Measurements from ENCODE around the gene RMI2.
"Not testable (repeated sequence)": the region's sequence is repeated elsewhere in the genome, so short reads cannot be mapped to it uniquely, and the experiment has no call there.

The RMI2 gene

DNA sequence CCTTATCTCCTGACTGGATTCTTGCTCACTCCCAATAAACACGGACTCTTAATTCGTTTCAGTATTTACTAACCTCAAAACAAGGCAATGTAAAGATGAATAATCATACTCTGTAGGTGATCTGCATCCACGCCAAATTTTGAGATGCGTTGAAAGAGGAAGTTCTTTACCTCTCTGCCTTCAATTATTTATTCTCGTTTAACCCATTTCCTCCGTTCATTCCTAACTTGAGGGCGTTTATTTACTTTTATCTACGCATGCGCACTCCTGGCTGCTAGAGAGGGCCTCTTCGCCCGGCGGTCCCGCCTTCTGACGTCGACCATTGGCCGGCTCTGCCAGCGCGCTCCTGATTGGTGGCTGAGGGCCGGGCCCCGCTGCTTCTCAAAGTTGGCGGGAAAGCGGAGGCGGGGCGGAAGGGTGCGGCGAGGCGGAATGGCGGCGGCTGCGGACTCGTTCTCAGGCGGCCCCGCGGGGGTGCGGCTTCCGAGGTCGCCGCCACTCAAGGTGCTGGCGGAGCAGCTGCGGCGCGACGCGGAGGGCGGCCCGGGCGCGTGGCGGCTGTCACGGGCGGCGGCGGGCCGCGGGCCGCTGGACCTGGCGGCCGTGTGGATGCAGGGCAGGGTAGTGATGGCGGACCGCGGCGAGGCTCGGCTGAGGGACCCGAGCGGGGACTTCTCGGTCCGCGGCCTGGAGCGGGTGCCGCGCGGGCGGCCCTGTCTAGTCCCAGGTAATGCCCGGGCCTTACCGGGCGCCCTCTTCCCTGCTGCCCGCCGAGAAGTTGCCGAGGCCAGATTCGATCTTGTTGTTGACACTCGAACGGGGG is at the start of gene RMI2:
Gene RMI2 (plus strand): TSS at position 420 of the 823 bp plus-strand sequence. CDS start 13 bp downstream, at position 433.
- in situ Hi-C loops (cut with HindIII; ENCODE audit: low sequenced_read_pairs) = no loop called here

- in situ Hi-C loops (cut with HindIII; ENCODE audit: low sequenced_read_pairs) = no loop called here
Observed at GRCh38 chr16:11295672-11296071, 49.6 kb upstream of the RMI2 start.

DNA sequence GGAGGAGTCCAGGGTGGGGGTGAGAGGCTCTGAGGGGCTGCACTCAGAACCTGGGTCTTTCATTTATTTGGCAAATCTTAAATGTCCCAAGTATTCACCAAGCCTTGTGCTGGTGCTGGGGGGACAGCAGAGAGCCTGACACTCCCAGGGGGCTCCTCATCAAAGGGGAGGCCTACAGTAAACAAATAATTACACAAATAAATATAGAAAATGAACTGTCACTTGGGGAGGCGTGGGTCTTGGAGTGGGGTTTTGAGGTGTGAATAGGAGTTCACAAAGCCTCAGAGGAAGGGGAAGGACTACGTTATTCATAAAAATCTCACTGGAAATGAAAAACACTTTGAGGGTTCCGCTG is 48.9 kb upstream of the RMI2 start:
- in situ Hi-C loops (cut with HindIII; ENCODE audit: low sequenced_read_pairs) = no loop called here

DNA sequence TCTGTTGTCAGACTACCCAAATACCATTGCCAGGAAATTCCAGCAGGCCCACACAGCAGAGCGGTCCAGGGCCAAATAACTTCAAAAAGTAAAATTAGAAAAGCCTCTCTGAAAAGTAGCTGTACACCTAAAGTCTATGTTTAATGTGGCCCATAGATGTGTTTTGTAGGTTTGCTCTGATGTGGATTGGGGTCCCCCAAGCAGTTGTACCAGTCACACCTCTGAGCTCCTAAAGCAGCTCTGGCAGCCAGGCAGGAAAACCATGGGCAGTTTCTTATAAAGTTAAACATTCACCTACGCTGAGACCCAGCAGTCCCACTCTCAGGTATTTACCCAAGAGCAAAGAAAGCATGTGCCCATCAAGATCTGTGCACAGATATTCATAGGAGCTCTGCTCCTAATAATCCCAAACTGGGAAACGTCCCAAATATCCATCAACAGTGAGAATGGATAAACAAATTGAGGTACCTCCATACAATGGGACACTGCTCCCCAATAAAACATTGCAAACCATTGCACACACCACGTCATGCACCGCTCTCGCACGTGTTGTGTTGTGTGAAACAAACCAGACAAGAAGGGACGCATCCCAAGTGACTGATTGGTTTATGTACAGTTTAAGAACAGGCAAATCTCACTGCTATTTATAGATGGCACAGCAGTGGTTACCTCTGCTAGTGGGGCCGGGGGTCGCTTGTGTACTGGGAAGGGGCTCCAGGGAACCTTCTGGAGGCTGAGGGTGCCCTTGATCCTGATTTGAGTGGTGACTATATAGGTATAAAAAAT is 48.4 kb upstream of the RMI2 start:
- in situ Hi-C loops (cut with HindIII; ENCODE audit: low sequenced_read_pairs) = no loop called here

- in situ Hi-C loops (cut with HindIII; ENCODE audit: low sequenced_read_pairs) = no loop called here
Observed at GRCh38 chr16:11297492-11298142, 47.6 kb upstream of the RMI2 start.

DNA sequence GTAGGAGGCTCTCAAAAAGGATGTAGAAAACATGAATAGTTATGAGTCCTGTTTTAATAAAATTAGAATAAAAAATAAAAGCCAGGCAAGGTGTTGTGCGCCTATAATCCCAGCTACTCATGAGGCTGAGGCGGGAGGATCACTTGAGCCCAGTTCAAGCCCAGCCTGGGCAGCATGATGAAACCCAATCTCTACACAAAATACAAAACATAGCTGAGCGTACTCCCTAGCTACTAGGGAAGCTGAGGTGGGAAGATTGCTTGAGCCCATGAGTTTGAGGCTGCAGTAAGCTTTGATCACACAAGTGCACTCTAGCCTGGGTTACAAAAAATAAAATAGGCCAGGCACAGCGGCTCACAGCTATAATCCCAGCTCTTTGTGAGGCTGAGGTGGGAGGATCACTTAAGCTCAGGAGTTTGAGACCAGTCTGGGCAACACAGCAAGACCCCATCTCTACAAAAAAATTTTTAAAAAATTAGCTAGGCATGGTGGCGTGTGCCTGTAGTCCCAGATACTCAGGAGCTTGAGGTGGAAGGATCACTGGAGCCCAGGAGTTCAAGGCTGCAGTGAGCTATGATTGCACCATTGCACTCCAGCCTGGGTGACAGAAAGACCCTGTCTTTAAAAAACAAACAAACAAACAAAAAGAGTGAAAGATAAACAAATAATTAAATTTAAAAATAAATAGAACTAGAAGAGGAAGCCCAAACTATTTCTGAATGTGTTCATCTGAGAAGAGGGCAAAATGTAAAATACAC is 46.9 kb upstream of the RMI2 start:
- in situ Hi-C loops (cut with HindIII; ENCODE audit: low sequenced_read_pairs) = no loop called here

- in situ Hi-C loops (cut with HindIII; ENCODE audit: low sequenced_read_pairs) = not testable (repeated sequence)
Observed at GRCh38 chr16:11298950-11299547, 46.2 kb upstream of the RMI2 start.

DNA sequence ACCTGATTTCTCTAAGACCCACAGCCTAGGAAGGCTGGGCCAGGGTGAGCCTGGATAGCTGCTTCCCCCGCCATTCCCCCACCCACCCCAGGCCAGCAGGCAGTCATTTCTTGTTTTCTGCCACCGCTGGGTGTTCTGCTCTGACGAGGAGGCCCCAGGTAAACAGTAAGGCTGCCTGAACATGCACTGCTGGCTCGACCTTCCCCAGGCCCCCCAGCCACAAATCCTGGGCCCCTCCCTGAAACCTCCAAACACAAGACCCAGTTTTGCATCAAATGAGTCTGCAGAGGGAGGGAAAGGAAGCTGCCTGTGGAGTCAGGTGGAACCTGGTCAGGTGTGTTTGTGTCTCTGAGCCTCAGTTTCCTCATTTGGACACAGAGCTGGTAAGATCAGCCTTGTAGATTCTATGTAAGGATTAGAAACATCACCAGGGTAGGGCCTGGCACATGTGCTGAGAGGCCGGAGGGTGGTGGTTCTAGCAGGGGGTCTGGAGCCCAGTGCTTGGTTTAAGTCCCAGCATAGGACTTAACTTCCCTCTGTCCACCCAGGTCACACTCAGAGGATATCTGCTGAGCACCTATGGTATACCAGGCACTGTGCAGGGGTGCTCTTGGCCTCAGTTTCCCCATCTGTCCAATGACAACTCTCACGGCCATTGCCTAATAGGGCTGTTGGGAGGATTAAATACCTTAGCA is 45.2 kb upstream of the RMI2 start:
- in situ Hi-C loops (cut with HindIII; ENCODE audit: low sequenced_read_pairs) = no loop called here

- in situ Hi-C loops (cut with HindIII; ENCODE audit: low sequenced_read_pairs) = no loop called here
Observed at GRCh38 chr16:11300560-11300892, 44.7 kb upstream of the RMI2 start.

DNA sequence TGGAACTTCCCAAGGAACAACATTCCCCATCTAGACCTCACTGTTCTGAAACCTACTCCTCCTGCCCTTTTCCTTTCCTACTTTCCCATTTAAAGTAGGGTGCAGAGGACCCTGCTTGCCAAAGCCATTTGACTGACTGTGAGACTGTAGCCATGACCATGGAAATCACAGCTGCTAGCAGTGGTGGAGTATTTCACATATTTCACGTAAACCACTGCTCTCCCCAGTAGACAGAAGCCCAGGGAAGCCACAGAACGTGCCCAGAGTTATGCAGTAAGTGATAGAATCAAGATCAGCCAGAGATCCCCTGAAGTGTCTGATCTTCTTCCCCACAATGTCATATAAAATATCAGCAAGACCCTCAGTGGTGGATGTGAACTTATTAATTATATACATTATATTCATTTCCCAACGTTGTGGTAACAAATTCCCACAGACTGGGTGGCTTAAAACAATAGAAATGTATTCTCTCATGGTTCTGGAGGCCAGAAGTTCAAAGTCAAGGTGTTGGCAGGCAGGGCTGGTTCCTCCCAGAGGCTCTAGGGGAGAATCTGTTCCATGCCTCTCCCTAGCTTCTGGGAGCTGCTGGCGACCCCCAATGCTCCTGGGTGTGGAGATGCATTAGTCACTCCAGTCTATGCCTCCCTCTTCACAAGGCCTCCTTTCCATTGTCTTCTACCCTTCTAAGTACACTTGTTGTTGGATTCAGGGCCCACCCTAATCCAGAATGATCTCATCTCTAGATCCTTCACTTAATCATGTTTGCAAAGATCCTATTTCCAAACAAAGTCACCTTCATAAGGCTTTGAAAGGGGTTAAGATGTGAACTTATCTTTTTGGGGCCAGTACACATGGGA is 43.4 kb upstream of the RMI2 start:
- in situ Hi-C loops (cut with HindIII; ENCODE audit: low sequenced_read_pairs) = no loop called here

DNA sequence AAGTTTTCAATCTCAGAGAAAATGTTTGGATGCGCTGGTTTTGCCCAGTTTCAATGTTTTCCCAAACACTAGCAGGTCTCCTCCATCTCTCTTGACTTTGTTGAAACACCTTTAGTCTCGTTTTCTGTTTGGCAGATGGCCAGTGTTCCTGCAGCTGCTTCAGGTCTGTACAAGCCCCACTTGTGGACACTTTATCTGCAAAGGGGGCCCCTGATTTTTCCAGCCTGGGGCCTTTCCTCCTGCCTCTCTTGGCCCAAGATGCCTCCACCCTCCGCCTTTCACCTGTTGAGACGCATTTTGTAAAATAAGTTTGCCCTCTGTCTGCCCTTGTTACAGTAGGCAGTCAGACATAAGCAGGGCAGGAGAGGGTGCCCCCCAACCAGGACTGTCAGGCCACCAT is 42.3 kb upstream of the RMI2 start:
- in situ Hi-C loops (cut with HindIII; ENCODE audit: low sequenced_read_pairs) = no loop called here

GRCh38 chr16:11303405-11304138 is 41.7 kb upstream of the RMI2 start:
- in situ Hi-C loops (cut with HindIII; ENCODE audit: low sequenced_read_pairs) = no loop called here

DNA sequence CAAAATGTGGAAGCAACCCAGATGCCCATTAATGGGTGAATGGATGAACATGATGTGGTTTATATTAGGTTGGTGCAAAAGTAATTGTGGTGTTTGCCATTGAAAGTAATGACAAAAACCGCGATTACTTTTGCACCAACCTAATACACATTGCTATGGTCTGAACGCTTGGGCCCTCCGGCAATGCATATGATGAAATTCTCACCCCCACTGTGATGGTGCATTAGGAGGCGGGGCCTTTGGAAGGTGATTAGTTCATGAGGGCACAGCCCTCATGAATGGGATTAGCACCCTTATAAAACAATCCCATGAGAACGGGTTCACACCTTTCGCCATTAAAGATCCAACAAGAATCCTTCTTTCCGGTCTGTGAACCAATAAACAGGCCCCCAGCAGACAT is 38.9 kb upstream of the RMI2 start:
- in situ Hi-C loops (cut with HindIII; ENCODE audit: low sequenced_read_pairs) = no loop called here

GRCh38 chr16:11306997-11307638 is 38.1 kb upstream of the RMI2 start:
- in situ Hi-C loops (cut with HindIII; ENCODE audit: low sequenced_read_pairs) = no loop called here

DNA sequence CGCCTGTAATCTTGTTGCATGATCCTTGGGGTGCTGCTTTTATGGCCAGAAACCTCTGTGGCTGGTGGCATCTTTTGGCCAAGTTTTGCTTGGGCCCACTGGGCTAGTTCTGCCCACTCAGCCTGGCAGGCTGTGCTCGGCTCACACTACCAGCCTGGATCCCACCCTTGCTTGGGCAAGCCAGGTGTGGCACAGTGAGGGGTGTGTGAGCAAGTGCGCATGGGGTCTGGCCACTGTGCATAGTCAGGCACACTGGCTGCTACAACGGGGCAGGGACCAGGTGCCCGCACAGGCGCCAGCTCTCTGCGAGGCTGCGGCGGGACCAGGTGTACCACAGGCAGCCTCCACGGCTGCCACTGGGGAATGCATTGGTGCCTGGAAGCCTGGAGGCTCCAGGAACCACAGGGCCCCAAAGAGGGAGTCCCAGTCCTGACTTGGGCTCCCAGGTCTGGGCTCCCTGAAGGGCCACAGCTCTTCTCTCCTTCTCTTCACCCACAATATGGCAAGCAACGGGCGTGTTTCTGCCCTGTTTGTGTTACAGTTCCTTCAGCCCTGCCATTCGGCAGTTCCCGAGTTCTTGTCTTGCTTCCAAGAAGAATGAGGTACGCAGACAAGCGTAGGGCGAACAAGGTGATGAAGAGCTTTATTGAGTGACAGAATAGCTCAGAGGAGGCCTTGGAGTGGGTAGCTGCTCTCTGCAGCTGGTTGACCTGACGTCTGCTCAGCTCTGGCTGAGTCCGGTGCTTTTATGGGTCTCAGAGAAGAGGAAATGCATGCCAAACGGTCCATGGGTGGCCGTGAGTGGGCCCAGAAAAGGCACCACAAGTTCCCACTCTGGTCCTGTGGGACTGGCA is 37.4 kb upstream of the RMI2 start:
- in situ Hi-C loops (cut with HindIII; ENCODE audit: low sequenced_read_pairs) = no loop called here

GRCh38 chr16:11308493-11309283 is 36.6 kb upstream of the RMI2 start:
- in situ Hi-C loops (cut with HindIII; ENCODE audit: low sequenced_read_pairs) = no loop called here

Measured in DLD1 (cell line).